KOPT-K1 (cell line): ENCODE measurements around the gene SMOC1.

Experiments used
- H3K27ac ChIP-seq: fragments of 200-600 bp; sonication (generic); 2 replicates; pipeline ENCODE4 v1.5.1; 2016; ENCODE audit warnings: antibody characterized with exemption, mild to moderate bottlenecking, low read depth, low read length; ENCODE audit not compliant: poor library complexity, severe bottlenecking
- H3K36me3 ChIP-seq: fragments of 200-600 bp; sonication (generic); 2 replicates; pipeline ENCODE4 v1.5.1; 2017; ENCODE audit warnings: antibody characterized with exemption, mild to moderate bottlenecking, low read length, moderate library complexity; ENCODE audit not compliant: insufficient read depth
- H3K9me3 ChIP-seq: fragments of 200-600 bp; sonication (generic); 2 replicates; pipeline ENCODE4 v1.5.1; 2017; ENCODE audit warnings: antibody characterized with exemption, low read length, mild to moderate bottlenecking; ENCODE audit not compliant: insufficient read depth, poor library complexity, severe bottlenecking

SMOC1 gene

GRCh38 chr14:69877492-69877891 lies 1.7 kb upstream of the SMOC1 start:
- Histone ChIP-seq H3K36me3 (no peaks in the 10 kb centered on the region), H3K9me3 (no peaks in the 10 kb centered on the region), H3K27ac (no peak overlapping the region)

DNA sequence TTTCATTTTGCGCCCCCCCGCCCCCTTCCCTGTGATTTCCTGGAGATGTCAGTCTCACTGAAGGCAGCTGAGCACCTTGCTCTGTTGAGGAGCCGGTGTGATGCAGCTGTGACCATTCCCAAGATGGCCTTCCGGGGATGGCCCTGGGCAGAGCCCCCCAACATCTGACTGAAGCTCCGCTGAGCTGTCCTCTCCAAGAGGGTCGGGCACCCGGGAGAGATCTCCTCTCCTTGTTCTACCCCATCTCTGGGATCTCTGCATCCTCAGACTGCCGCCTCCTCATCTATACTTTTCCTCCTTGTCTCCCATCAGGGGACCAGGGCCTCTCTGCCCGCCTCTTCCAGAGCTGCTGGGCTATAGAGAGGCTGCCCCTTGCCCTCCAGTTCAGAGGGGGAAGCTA lies 965 bp upstream of the SMOC1 start:
- no peaks in the 10 kb centered on the region for H3K9me3 ChIP-seq
- no peak overlapping the region for H3K27ac ChIP-seq
- no peaks in the 10 kb centered on the region for H3K36me3 ChIP-seq

- Histone ChIP-seq H3K9me3 (no peaks in the 10 kb centered on the region), H3K36me3 (no peaks in the 10 kb centered on the region), H3K27ac (no peak overlapping the region)
These were observed 850 bp downstream of the SMOC1 start for GRCh38 chr14:69880044-69880487.

DNA sequence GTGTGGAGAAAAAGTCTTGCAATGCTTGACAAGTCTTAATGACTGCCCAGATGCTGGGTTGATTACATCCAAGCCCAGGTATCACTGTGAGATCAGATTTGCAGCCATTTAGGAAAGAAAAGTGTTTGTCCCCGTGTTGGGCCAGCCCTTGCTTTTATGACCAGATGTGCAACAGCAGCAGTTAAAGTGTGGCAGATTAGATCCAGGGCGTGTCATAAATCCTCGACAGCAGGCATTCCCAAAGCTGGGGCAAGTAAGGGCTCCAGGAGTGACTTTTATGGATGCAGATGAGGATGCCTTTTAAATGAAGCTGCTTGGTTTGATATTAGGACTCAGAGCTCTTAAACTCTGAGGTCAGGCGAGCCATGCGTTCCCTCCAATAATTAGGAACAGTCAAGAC lies 1.7 kb downstream of the SMOC1 start:
- Histone ChIP-seq H3K36me3 (no peaks in the 10 kb centered on the region), H3K27ac (no peak overlapping the region), H3K9me3 (no peaks in the 10 kb centered on the region)

GRCh38 chr14:69882116-69882864 lies 3.1 kb downstream of the SMOC1 start:
- no peak overlapping the region for H3K27ac ChIP-seq
- no peaks in the 10 kb centered on the region for H3K36me3 ChIP-seq
- H3K9me3 ChIP-seq: no peaks in the 10 kb centered on the region

GRCh38 chr14:69882915-69883314 lies 3.7 kb downstream of the SMOC1 start:
- Histone ChIP-seq H3K36me3 (no peaks in the 10 kb centered on the region), H3K9me3 (no peaks in the 10 kb centered on the region), H3K27ac (no peak overlapping the region)

- Histone ChIP-seq H3K9me3 (peaks cover 9% of the 10 kb centered on the region), H3K27ac (no peak overlapping the region), H3K36me3 (no peaks in the 10 kb centered on the region)
These were observed 7.4 kb downstream of the SMOC1 start for GRCh38 chr14:69886453-69887242.

DNA sequence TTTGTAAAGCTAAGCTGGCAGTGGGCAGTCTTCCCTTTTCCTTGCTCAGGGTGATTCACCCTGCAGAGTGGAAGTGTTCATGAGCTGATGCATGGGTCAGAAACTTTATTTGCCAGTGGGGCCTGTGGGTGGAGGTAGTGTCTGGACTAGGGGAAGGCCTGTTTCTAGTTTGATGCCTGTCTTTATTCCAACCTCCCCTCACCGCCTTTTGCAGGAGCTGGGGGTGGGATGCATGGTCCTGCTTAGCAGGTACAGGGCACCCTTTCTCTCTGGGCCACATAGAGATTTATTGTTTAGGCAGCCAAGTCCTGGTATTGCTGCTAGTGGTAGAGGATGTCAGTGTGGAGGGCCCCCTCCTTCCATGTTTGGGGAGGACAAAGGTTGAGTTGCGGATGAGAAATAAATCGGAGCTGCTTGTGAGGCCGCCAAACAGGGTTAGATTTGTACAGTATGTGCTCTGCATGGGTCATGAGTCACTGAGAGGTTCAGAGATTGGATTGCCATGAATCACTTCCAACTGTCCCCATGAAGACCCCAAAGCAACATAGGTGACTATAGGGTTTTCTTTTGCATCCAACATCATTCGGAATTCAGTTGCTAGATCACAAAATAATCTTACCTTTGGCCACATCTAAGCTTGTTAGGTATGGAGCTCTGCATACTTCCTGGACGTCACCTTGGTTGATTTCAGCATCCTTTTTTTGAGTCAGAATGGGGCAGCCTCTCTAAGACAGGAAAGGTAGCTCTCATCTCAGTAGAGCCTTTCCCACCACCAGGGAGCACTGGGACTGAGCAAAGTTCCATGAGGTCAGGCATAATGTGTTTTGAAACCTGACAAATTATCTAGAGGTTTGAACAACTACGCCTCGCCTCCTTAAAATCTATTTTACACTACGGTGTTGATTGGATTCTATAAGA lies 8.8 kb downstream of the SMOC1 start:
- H3K9me3 ChIP-seq: peaks cover 9% of the 10 kb centered on the region
- H3K36me3 ChIP-seq: no peaks in the 10 kb centered on the region
- H3K27ac ChIP-seq: no peak overlapping the region

DNA sequence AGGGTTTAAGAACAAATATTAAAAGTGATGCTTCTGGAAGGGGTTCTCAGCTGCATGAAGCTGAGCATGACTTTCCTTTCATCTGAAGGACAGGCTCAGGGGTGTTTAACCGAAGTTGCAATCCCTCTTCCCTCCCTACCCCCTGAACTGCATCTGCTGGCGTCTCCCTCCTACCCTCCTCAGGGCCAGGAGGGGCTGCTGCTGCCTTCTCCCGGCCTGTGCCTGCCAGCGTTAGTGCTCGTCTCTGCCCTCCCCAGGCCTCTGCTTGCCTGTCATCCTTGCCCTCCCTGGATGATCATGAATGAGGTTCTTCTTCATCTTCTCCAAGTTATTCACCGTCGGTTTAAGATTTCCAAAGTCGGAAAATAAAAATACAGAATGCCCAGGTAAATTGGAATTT lies 12.2 kb downstream of the SMOC1 start:
- H3K27ac ChIP-seq: no peak overlapping the region
- no peaks in the 10 kb centered on the region for H3K36me3 ChIP-seq
- peaks cover 9% of the 10 kb centered on the region for H3K9me3 ChIP-seq

DNA sequence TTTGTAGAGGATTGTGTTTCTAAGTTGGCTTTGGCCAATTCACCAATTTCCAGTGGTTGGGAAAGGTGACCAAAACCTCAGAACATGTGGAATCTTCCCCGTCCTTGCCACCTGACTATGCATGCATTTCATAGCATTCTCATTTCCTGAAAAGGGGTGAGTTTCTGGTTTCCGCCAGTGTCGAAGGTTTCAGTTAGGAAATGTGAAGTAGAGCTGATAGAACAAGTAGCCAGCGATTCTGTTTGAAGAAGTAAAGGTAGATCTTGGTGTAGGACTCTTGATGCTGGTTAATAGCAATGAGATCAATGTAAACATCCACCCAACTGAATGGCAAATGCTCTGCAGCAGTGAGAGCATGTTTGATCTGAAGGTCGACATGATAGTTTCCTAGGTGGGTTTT lies 15.9 kb downstream of the SMOC1 start:
- H3K27ac ChIP-seq: no peak overlapping the region

GRCh38 chr14:69896080-69896479 lies 16.9 kb downstream of the SMOC1 start:
- Histone ChIP-seq H3K27ac (no peak overlapping the region), H3K9me3 (peaks cover 17% of the 10 kb centered on the region), H3K36me3 (no peaks in the 10 kb centered on the region)

More for the DNA sequence above, 15.9 kb downstream of the SMOC1 start:
- Histone ChIP-seq H3K9me3 (peaks cover 17% of the 10 kb centered on the region), H3K36me3 (no peaks in the 10 kb centered on the region)

- Histone ChIP-seq H3K9me3 (peaks cover 17% of the 10 kb centered on the region), H3K36me3 (no peaks in the 10 kb centered on the region), H3K27ac (no peak overlapping the region)
These were observed 17.8 kb downstream of the SMOC1 start for GRCh38 chr14:69896972-69897371.

GRCh38 chr14:69900603-69901002 lies 21.4 kb downstream of the SMOC1 start:
- Histone ChIP-seq H3K36me3 (no peaks in the 10 kb centered on the region), H3K9me3 (peaks cover 17% of the 10 kb centered on the region), H3K27ac (no peak overlapping the region)

- H3K27ac ChIP-seq: no peak overlapping the region
- no peaks in the 10 kb centered on the region for H3K36me3 ChIP-seq
- H3K9me3 ChIP-seq: peaks cover 17% of the 10 kb centered on the region
These were observed 22.1 kb downstream of the SMOC1 start for GRCh38 chr14:69901113-69901951.
